ENCODE results near the gene P2RX7. TPM values are rescaled to one million over a fixed set of nuclear protein-coding genes. Genes with fewer than 3 reads are reported as not detected.

P2RX7 gene
- total and polyA plus RNA-seq, 9 donors = 4.7 to 10.8 (median 6.9) TPM

GRCh38 chr12:121166356-121166755 lies 33.7 kb downstream of the P2RX7 start:
- TF ChIP-seq EP300 (IDR thresholded peaks at IDR 0.05) = no peak
- TF ChIP-seq POLR2A (IDR thresholded peaks at IDR 0.05) = no peak
- TF ChIP-seq CTCF (IDR thresholded peaks at IDR 0.05) = no peak
- Histone ChIP-seq H3K4me3 (no peak overlapping the region), H3K36me3 (no peaks in the 10 kb centered on the region)

GRCh38 chr12:121167232-121167820 lies 34.6 kb downstream of the P2RX7 start:
- H3K9me3 ChIP-seq = no peaks in the 10 kb centered on the region
- H3K36me3 ChIP-seq = no peaks in the 10 kb centered on the region
- WGBS, 3 donors = 87 to 93% (median 90%) methylated on average over 14 of the region's 14 CpGs
- H3K27me3 ChIP-seq = no peaks in the 10 kb centered on the region
- no peaks in the 10 kb centered on the region for H3K4me1 ChIP-seq (ENCODE audit: insufficient read depth)
- no peak overlapping the region for H3K27ac ChIP-seq
- no peak for TF ChIP-seq CTCF (IDR thresholded peaks at IDR 0.05)
- no peak for TF ChIP-seq EP300 (IDR thresholded peaks at IDR 0.05)
- TF ChIP-seq POLR2A (IDR thresholded peaks at IDR 0.05) = no peak
- H3K4me3 ChIP-seq = no peak overlapping the region
- intact Hi-C loops (cut with DNase I) = no loop called here
- no peak for DNase-seq

More at GRCh38 chr12:121166356-121166755, 33.7 kb downstream of the P2RX7 start:
- no peak for DNase-seq
- H3K4me1 ChIP-seq (ENCODE audit: insufficient read depth) = no peaks in the 10 kb centered on the region
- H3K9me3 ChIP-seq = no peaks in the 10 kb centered on the region
- intact Hi-C loops (cut with DNase I) = no loop called here
- 44 to 73% (median 63%) methylated on average over 1 of the region's 1 CpG for WGBS, 3 donors
- H3K27me3 ChIP-seq = no peaks in the 10 kb centered on the region
- no peak overlapping the region for H3K27ac ChIP-seq

GRCh38 chr12:121167951-121168350 lies 35.3 kb downstream of the P2RX7 start:
- DNase-seq = no peak
- WGBS, 3 donors = 73 to 93% (median 79%) methylated on average over 3 of the region's 3 CpGs
- intact Hi-C loops (cut with DNase I) = no loop called here
- Histone ChIP-seq H3K4me3 (no peak overlapping the region), H3K27me3 (no peaks in the 10 kb centered on the region), H3K4me1 (ENCODE audit: insufficient read depth) (no peaks in the 10 kb centered on the region), H3K36me3 (no peaks in the 10 kb centered on the region), H3K9me3 (no peaks in the 10 kb centered on the region), H3K27ac (no peak overlapping the region)
- TF ChIP-seq EP300 (IDR thresholded peaks at IDR 0.05) (no peak), POLR2A (IDR thresholded peaks at IDR 0.05) (no peak), CTCF (IDR thresholded peaks at IDR 0.05) (no peak)

GRCh38 chr12:121170151-121170550 lies 37.5 kb downstream of the P2RX7 start:
- Histone ChIP-seq H3K4me1 (ENCODE audit: insufficient read depth) (peaks cover 15% of the 10 kb centered on the region), H3K36me3 (no peaks in the 10 kb centered on the region), H3K9me3 (no peaks in the 10 kb centered on the region), H3K4me3 (no peak overlapping the region), H3K27me3 (no peaks in the 10 kb centered on the region), H3K27ac (no peak overlapping the region)
- 84 to 91% (median 90%) methylated on average over 5 of the region's 5 CpGs for WGBS, 3 donors
- intact Hi-C loops (cut with DNase I) = loop anchor here in 1 of 4 donors (10.0 kb wide), 1 partner anchor 55 kb away; no protein-coding TSS in a partner anchor
- TF ChIP-seq POLR2A (IDR thresholded peaks at IDR 0.05) = no peak
- TF ChIP-seq CTCF (IDR thresholded peaks at IDR 0.05) = no peak
- TF ChIP-seq EP300 (IDR thresholded peaks at IDR 0.05) = no peak
- no peak for DNase-seq

All from ovary (tissue), 9 donors.